ENCODE results near the gene UBE2G1.
"Not testable (repeated sequence)": the region's sequence is repeated elsewhere in the genome, so short reads cannot be mapped to it uniquely, and the experiment has no call there.

UBE2G1 gene

DNA sequence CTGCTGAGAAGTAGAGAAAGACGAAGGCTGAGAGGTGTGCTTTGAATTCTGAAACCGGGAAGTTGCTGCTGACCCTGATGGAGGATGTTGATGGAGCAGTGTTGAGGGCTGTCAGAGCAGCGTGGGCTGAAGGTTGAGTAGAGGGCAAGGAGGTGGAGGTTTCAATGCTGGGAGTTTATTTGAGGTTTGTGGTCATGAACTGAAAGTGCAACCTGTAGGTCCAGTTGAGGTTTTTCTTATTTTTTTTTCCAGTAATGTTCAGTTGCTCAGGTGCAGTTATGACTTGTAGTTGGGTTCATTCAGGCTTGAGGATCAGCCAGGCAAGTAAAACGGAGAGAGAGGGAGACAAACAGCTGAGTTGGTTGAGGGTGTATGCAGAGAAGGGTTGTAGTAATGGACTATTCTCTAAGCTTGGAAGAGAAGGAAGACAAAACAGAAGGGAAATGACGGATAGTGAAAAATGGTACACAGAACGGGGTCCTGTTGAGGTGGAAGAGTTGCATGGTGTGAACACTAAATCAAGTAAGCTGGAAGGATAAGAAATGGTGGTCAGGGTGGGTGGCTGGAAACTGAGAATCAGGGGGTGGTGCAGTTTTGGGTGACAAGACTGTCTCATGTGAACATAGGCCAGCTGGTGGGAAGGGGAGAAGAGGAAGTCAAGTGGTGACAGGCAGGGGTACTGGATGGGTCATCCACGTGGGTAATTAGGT lies 8.7 kb upstream of the UBE2G1 start:
- peak overlapping the region; percentile 63 for H3K4me2 ChIP-seq (ENCODE audit: low read depth, low read length)
- H3K4me1 ChIP-seq (ENCODE audit: low read length) = peaks cover 54% of the 10 kb centered on the region
- no peaks in the 10 kb centered on the region for H4K20me1 ChIP-seq (ENCODE audit: insufficient read depth, low read length)
- peak overlapping the region; percentile 100 for H3K27ac ChIP-seq (ENCODE audit: low read length)
- H3K4me3 ChIP-seq (ENCODE audit: low read length) = peak overlapping the region; percentile 16; the same call in 1 of the 2 replicates
- no peaks in the 10 kb centered on the region for H3K9me2 ChIP-seq (replicated peaks; ENCODE audit: insufficient read depth, low read length)
- no peak overlapping the region for H2AFZ ChIP-seq (ENCODE audit: low read length)
- 0 out of 2 replicates have a peak, but pooled peaks cover 2% of the 10 kb centered on the region for H3K79me2 ChIP-seq (ENCODE audit: low read length)
- no peaks in the 10 kb centered on the region for H3K9me3 ChIP-seq (replicated peaks; ENCODE audit: insufficient read depth, low read length)
- peak; percentile 97 for DNase-seq
- H3K27me3 ChIP-seq (replicated peaks; ENCODE audit: insufficient read depth, low read length) = no peaks in the 10 kb centered on the region
- H3F3A ChIP-seq (ENCODE audit: insufficient read depth, low read length) = peaks cover 52% of the 10 kb centered on the region
- no peaks in the 10 kb centered on the region for H3K36me3 ChIP-seq (replicated peaks; ENCODE audit: insufficient read depth, low read length)
- TF ChIP-seq, protein P1, sequence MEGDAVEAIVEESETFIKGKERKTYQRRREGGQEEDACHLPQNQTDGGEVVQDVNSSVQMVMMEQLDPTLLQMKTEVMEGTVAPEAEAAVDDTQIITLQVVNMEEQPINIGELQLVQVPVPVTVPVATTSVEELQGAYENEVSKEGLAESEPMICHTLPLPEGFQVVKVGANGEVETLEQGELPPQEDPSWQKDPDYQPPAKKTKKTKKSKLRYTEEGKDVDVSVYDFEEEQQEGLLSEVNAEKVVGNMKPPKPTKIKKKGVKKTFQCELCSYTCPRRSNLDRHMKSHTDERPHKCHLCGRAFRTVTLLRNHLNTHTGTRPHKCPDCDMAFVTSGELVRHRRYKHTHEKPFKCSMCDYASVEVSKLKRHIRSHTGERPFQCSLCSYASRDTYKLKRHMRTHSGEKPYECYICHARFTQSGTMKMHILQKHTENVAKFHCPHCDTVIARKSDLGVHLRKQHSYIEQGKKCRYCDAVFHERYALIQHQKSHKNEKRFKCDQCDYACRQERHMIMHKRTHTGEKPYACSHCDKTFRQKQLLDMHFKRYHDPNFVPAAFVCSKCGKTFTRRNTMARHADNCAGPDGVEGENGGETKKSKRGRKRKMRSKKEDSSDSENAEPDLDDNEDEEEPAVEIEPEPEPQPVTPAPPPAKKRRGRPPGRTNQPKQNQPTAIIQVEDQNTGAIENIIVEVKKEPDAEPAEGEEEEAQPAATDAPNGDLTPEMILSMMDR (IDR thresholded peaks at IDR 0.05; ENCODE audit: low read length) = no peak
- no peak for TF ChIP-seq EZH2phosphoT487 (IDR thresholded peaks at IDR 0.05; ENCODE audit: low read length)
- no peak for TF ChIP-seq EZH2 (optimal IDR thresholded peaks at IDR 0.05; ENCODE audit: low read depth, low read length)
- H3K9ac ChIP-seq (ENCODE audit: low read length) = peak overlapping the region; percentile 74

DNA sequence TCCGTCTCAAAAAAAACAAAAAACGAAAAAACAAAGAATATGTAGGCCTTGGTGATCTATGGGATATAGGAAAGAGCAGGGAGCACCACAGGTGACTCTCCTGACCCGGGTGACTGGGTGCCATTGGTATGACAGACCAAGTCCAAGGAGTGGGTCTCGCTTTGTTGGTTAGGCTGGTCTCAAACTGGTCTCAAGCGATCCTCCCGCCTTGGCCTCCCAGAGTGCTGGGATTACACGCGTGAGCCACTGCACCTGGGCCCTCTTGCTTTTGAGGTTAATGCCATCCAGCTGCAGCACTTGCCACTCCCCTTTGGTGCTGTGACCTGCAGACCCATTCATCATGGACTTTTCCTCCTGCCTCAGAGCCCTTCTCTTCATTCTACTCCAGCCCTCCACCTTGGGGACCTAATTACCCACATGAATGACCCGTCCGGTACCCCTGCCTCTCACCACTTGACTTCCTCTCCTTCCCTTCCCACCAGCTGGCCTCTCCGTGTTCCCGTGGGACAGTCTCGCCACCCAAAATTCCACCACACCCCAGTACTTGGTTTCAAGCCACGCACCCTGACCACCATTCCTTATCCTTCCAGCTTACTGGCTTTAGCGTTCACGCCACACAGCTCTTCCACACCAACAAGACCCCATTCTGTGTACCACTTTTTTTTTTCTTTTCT lies 3.2 kb upstream of the UBE2G1 start:
- H3K27me3 ChIP-seq (replicated peaks; ENCODE audit: insufficient read depth, low read length) = no peaks in the 10 kb centered on the region
- H3K4me1 ChIP-seq (ENCODE audit: low read length) = peaks cover 36% of the 10 kb centered on the region
- no peak overlapping the region for H3K4me2 ChIP-seq (ENCODE audit: low read depth, low read length)

DNA sequence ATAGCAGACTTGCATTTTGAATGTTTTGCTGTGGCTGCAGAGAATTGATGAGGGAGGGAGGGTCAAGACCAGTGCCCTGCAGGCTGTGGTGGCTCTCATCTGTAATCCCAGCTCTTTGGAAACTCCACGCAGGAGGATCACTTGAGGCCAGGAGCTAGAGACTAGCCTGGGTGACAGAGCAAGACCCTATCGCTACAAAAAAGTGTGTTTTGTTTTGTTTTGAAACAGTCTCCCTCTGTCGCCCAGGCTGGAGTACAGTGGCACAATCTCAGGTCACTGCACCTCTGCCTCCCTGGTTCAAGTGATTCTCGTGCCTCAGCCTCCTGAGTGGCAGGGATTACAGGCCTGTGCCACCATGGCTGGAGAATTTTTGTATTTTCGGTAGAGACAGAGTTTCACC lies 1.9 kb upstream of the UBE2G1 start:
- no peak overlapping the region for H2AFZ ChIP-seq (ENCODE audit: low read length)
- no peak overlapping the region for H3K9ac ChIP-seq (ENCODE audit: low read length)
- no peaks in the 10 kb centered on the region for H3K9me2 ChIP-seq (replicated peaks; ENCODE audit: insufficient read depth, low read length)
- no peaks in the 10 kb centered on the region; the same call in 1 of the 2 replicates for H3K36me3 ChIP-seq (replicated peaks; ENCODE audit: insufficient read depth, low read length)
- peaks cover 30% of the 10 kb centered on the region for H3K4me1 ChIP-seq (ENCODE audit: low read length)
- H3K9me3 ChIP-seq (replicated peaks; ENCODE audit: insufficient read depth, low read length) = no peaks in the 10 kb centered on the region
- peaks cover 9% of the 10 kb centered on the region for H4K20me1 ChIP-seq (ENCODE audit: insufficient read depth, low read length)
- DNase-seq = no peak
- H3K4me3 ChIP-seq (ENCODE audit: low read length) = no peak overlapping the region
- H3K79me2 ChIP-seq (ENCODE audit: low read length) = peaks cover 32% of the 10 kb centered on the region
- no peak for TF ChIP-seq EZH2phosphoT487 (IDR thresholded peaks at IDR 0.05; ENCODE audit: low read length)
- TF ChIP-seq, protein P1 (IDR thresholded peaks at IDR 0.05; ENCODE audit: low read length) = no peak
- no peak overlapping the region for H3K4me2 ChIP-seq (ENCODE audit: low read depth, low read length)
- H3K27ac ChIP-seq (ENCODE audit: low read length) = no peak overlapping the region
- H3F3A ChIP-seq (ENCODE audit: insufficient read depth, low read length) = peaks cover 34% of the 10 kb centered on the region
- H3K27me3 ChIP-seq (replicated peaks; ENCODE audit: insufficient read depth, low read length) = no peaks in the 10 kb centered on the region

More for the DNA sequence above, 3.2 kb upstream of the UBE2G1 start:
- H3K9me2 ChIP-seq (replicated peaks; ENCODE audit: insufficient read depth, low read length) = no peaks in the 10 kb centered on the region
- H4K20me1 ChIP-seq (ENCODE audit: insufficient read depth, low read length) = peaks cover 3% of the 10 kb centered on the region; the same call in 1 of the 2 replicates
- H3F3A ChIP-seq (ENCODE audit: insufficient read depth, low read length) = peaks cover 45% of the 10 kb centered on the region
- H3K36me3 ChIP-seq (replicated peaks; ENCODE audit: insufficient read depth, low read length) = no peaks in the 10 kb centered on the region; the same call in 1 of the 2 replicates
- no peaks in the 10 kb centered on the region for H3K9me3 ChIP-seq (replicated peaks; ENCODE audit: insufficient read depth, low read length)
- TF ChIP-seq EZH2 (optimal IDR thresholded peaks at IDR 0.05; ENCODE audit: low read depth, low read length) (no peak), EZH2phosphoT487 (IDR thresholded peaks at IDR 0.05; ENCODE audit: low read length) (no peak)
- TF ChIP-seq, protein P1 (IDR thresholded peaks at IDR 0.05; ENCODE audit: low read length) = no peak
- H3K79me2 ChIP-seq (ENCODE audit: low read length) = peaks cover 19% of the 10 kb centered on the region
- H3K4me3 ChIP-seq (ENCODE audit: low read length) = no peak overlapping the region
- H2AFZ ChIP-seq (ENCODE audit: low read length) = no peak overlapping the region
- H3K9ac ChIP-seq (ENCODE audit: low read length) = no peak overlapping the region
- H3K27ac ChIP-seq (ENCODE audit: low read length) = no peak overlapping the region
- DNase-seq = peak; percentile 19

DNA sequence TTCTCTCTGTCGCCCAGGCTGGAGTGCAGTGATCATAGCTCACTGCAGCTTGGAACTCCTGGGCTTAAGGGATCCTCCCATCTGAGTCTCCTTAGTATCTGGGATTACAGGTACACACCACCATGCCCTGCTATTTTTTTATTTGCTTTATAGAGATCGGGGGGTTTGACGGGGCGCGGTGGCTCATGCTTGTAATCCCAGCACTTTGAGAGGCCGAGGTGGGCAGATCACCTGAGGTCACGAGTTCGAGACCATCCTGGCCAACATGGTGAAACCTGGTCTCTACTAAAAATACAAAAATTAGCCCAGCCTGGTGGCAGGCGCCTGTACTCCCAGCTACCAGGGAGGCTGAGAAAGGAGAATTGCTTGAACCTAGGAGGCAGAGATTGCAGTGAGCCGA lies 702 bp upstream of the UBE2G1 start:
- Histone ChIP-seq H3F3A (ENCODE audit: insufficient read depth, low read length) (peaks cover 25% of the 10 kb centered on the region), H3K4me3 (ENCODE audit: low read length) (peak overlapping the region; percentile 37; the same call in 1 of the 2 replicates), H3K27ac (ENCODE audit: low read length) (peak overlapping the region; percentile 54; the same call in 1 of the 2 replicates), H3K79me2 (ENCODE audit: low read length) (peaks cover 44% of the 10 kb centered on the region), H2AFZ (ENCODE audit: low read length) (peak overlapping the region; percentile 46), H3K9ac (ENCODE audit: low read length) (peak overlapping the region; percentile 8; the same call in 1 of the 2 replicates), H3K4me1 (ENCODE audit: low read length) (peaks cover 25% of the 10 kb centered on the region), H3K4me2 (ENCODE audit: low read depth, low read length) (peak overlapping the region; percentile 46), H4K20me1 (ENCODE audit: insufficient read depth, low read length) (peaks cover 21% of the 10 kb centered on the region)
- not testable (repeated sequence) for H3K9me3 ChIP-seq (replicated peaks; ENCODE audit: insufficient read depth, low read length); H3K27me3 ChIP-seq (replicated peaks; ENCODE audit: insufficient read depth, low read length); H3K36me3 ChIP-seq (replicated peaks; ENCODE audit: insufficient read depth, low read length); H3K9me2 ChIP-seq (replicated peaks; ENCODE audit: insufficient read depth, low read length); DNase-seq

Measured in MM.1S (cell line).